Activated B cell treated with CpG ODN at 0.5 μM for 24 hours (primary cell): Measurements from ENCODE around the gene PPP1R9B. TPM values are rescaled to one million over a fixed set of nuclear protein-coding genes. Genes with fewer than 3 reads are reported as not detected.

Experiments used
- ATAC-seq: fragments of 200-7000 bp; cut with Tn5 transposase; one replicate; pipeline ENCODE4 v1.10.0; 2021; ENCODE audit warnings: low read depth, mild to moderate bottlenecking, moderate library complexity
- CTCF ChIA-PET: fragments of 350-600 bp; sonication (Branson Sonifier 250); formaldehyde crosslinking; loops from one replicate; lab custom pipeline; 2021; ENCODE audit warnings: antibody characterized with exemption; lab: Charles Lee
- POLR2A ChIA-PET: fragments of 350-600 bp; sonication (Branson Sonifier 250); formaldehyde crosslinking; loops from one replicate; lab custom pipeline; 2021; ENCODE audit warnings: antibody characterized with exemption; lab: Charles Lee
- DNase-seq: peaks from one replicate; pipeline ENCODE4 v3.0.0; 2022
- H3K27ac Mint-ChIP-seq: one replicate; pipeline ENCODE4 v1.8.0; 2020; ENCODE audit warnings: mixed read lengths
- H3K27me3 Mint-ChIP-seq: one replicate; pipeline ENCODE4 v1.8.0; 2021; ENCODE audit warnings: mixed read lengths
- H3K36me3 Mint-ChIP-seq: one replicate; pipeline ENCODE4 v1.8.0; 2021; ENCODE audit warnings: low read depth, mixed read lengths
- H3K4me1 Mint-ChIP-seq: one replicate; pipeline ENCODE4 v1.8.0; 2021; ENCODE audit warnings: mixed read lengths
- H3K4me3 Mint-ChIP-seq: one replicate; pipeline ENCODE4 v1.8.0; 2020; ENCODE audit warnings: mild to moderate bottlenecking, mixed read lengths
- H3K9me3 Mint-ChIP-seq: one replicate; pipeline ENCODE4 v1.8.0; 2020; ENCODE audit warnings: mixed read lengths
- CTCF ChIP-seq: fragments of 200-600 bp; IDR thresholded peaks from one replicate; pipeline ENCODE4 v1.8.0; 2022; ENCODE audit warnings: antibody characterized with exemption, mild to moderate bottlenecking
- intact Hi-C: fragments of 100-400 bp; cut with micrococcal nuclease; formaldehyde crosslinking; loops from one replicate; pipeline ENCODE4 v1.15.1; 2024
- total RNA-seq: library from RNA; stranded (reverse); gene quantifications from 2 replicates; pipeline ENCODE4 v1.2.3, GENCODE V29; 2022

The PPP1R9B gene
- total RNA-seq: 300 and 313 TPM in 2 replicates

- Mint-ChIP-seq H3K36me3 (peaks cover 42% of the 10 kb centered on the region), H3K27me3 (no peaks in the 10 kb centered on the region), H3K9me3 (no peaks in the 10 kb centered on the region), H3K27ac (peak within 1 kb of the TSS; percentile 91), H3K4me1 (peaks cover 42% of the 10 kb centered on the region), H3K4me3 (peak within 1 kb of the TSS; percentile 100)
- intact Hi-C loops: loop anchor here (1.0 kb wide), 1 partner anchor 55 kb away; the partner anchor contains the start of gene PDK2
- CTCF ChIA-PET: interaction anchor here (1.1 to 7.2 kb wide), 4 partner anchors 11 to 56 kb away, joined by 4 to 64 read pairs (median 6); no protein-coding TSS in a partner anchor
- DNase-seq (no peak), ATAC-seq (no peak)
- POLR2A ChIA-PET: interaction anchor here (0.6 to 7.1 kb wide), 11 partner anchors 11 to 717 kb away, joined by 3 to 82 read pairs (median 7); partner anchors contain the start of genes LUC7L3, PDK2 and SAMD14
- no peak for TF ChIP-seq CTCF
Observed at GRCh38 chr17:50150354-50151040, at the start of gene PPP1R9B. Gene PPP1R9B (minus strand): TSS chr17:50150677. CDS start chr17:50150513, 164 bp downstream.

- Mint-ChIP-seq H3K4me1 (peaks cover 27% of the 10 kb centered on the region), H3K9me3 (no peaks in the 10 kb centered on the region), H3K4me3 (peak overlapping the region; percentile 80), H3K27me3 (peaks cover 38% of the 10 kb centered on the region), H3K36me3 (no peaks in the 10 kb centered on the region), H3K27ac (peak overlapping the region; percentile 41)
- ChIA-PET POLR2A (interaction anchor here (0.7 to 1.6 kb wide), 11 partner anchors 9 to 196 kb away, joined by 3 to 13 read pairs (median 5); partner anchors contain the start of gene TMEM92), CTCF (interaction anchor here (0.6 to 5.7 kb wide), 27 partner anchors 9 to 162 kb away, joined by 3 to 98 read pairs (median 4); partner anchors contain the start of genes SAMD14 and TMEM92)
- DNase-seq: peak; percentile 46
- no peak for TF ChIP-seq CTCF
- peak; percentile 74 for ATAC-seq
- intact Hi-C loops: loop anchor here (1.0 to 2.0 kb wide), 5 partner anchors 51 to 106 kb away; no protein-coding TSS in a partner anchor
Observed at GRCh38 chr17:50199803-50200456, 49.5 kb upstream of the PPP1R9B start.

GRCh38 chr17:50199211-50199802 is 48.8 kb upstream of the PPP1R9B start:
- no peak for ATAC-seq
- ChIA-PET POLR2A (interaction anchor here (0.7 to 1.6 kb wide), 6 partner anchors 9 to 197 kb away, joined by 4 to 13 read pairs (median 6); partner anchors contain the start of gene TMEM92), CTCF (interaction anchor here (1.0 to 5.7 kb wide), 13 partner anchors 8 to 163 kb away, joined by 3 to 98 read pairs (median 11); partner anchors contain the start of genes SAMD14 and TMEM92)
- DNase-seq: no peak
- Mint-ChIP-seq H3K27me3 (peaks cover 36% of the 10 kb centered on the region), H3K4me1 (peaks cover 27% of the 10 kb centered on the region), H3K4me3 (peak overlapping the region; percentile 80), H3K9me3 (no peaks in the 10 kb centered on the region), H3K36me3 (no peaks in the 10 kb centered on the region), H3K27ac (peak overlapping the region; percentile 30)
- TF ChIP-seq CTCF: no peak
- intact Hi-C loops: loop anchor here (2.0 kb wide), 1 partner anchor 51 kb away; no protein-coding TSS in a partner anchor

- Mint-ChIP-seq H3K27ac (no peak overlapping the region), H3K4me1 (peaks cover 36% of the 10 kb centered on the region), H3K9me3 (no peaks in the 10 kb centered on the region), H3K36me3 (peaks cover under 1% of the 10 kb centered on the region), H3K4me3 (peak overlapping the region; percentile 66), H3K27me3 (peaks cover 30% of the 10 kb centered on the region)
- ChIA-PET CTCF (interaction anchor here (0.6 to 4.4 kb wide), 12 partner anchors 10 to 104 kb away, joined by 4 to 86 read pairs (median 6); no protein-coding TSS in a partner anchor), POLR2A (interaction anchor here (0.5 to 1.1 kb wide), 2 partner anchors 29 to 51 kb away, joined by 5 to 6 read pairs; no protein-coding TSS in a partner anchor)
- intact Hi-C loops: loop anchor here (1.0 to 2.0 kb wide), 2 partner anchors 29 to 49 kb away; no protein-coding TSS in a partner anchor
- TF ChIP-seq CTCF: no peak
- ATAC-seq (no peak), DNase-seq (peak; percentile 53)
Observed at GRCh38 chr17:50198026-50198669, 47.7 kb upstream of the PPP1R9B start.
